GM19395 (cell line): Measurements from ENCODE around the gene KCNV2.
"Not testable (repeated sequence)": the region's sequence is repeated elsewhere in the genome, so short reads cannot be mapped to it uniquely, and the experiment has no call there.

Source experiments
- ATAC-seq: cut with Tn5 transposase; IDR thresholded peaks from one replicate; pipeline ENCODE4 v1.9.1; 2021; ENCODE audit warnings: mild to moderate bottlenecking, moderate library complexity; ENCODE audit not compliant: unreplicated experiment

KCNV2 gene

DNA sequence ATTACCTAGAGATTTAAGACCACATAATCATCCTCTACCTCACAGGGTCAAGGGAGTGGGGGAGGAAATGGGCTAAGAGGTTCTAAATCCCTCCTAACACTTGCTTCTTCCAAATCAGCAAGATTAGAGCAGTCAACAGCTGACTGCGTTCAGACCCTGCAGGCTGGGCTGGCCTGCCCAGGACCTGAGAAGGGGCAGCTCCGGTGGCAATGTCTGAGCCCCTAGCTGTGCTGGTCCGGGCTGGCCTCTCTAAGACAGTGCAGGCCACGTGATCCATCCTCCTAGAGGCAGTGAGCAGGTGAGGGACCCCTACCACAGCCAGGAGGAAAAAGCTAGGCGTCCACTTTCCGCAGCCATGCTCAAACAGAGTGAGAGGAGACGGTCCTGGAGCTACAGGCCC is at the start of gene KCNV2:
Gene KCNV2, plus strand, starts transcription at position 126 of the 400 bp plus-strand sequence. Its CDS starts 230 bp downstream, at position 356.
- ATAC-seq: no peak

DNA sequence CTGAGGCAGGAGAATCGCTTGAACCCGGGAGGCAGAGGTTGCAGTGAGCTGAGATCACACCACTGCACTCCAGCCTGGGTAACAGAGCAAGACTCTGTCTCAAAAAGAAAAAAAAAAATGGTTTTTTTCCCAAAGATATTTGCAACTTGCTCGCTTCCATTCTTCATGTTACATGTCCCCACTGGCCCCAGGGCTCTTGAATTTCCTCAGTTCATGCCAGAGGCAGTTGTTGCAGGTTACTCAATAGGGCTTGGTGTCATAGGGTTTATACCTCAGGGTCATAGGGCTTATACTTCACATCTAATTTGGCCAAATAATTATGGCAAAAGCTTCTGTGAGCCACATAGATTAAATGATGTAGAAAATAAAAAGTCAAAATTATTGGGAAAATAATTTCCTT is 44.1 kb upstream of the KCNV2 start:
- no peak for ATAC-seq

DNA sequence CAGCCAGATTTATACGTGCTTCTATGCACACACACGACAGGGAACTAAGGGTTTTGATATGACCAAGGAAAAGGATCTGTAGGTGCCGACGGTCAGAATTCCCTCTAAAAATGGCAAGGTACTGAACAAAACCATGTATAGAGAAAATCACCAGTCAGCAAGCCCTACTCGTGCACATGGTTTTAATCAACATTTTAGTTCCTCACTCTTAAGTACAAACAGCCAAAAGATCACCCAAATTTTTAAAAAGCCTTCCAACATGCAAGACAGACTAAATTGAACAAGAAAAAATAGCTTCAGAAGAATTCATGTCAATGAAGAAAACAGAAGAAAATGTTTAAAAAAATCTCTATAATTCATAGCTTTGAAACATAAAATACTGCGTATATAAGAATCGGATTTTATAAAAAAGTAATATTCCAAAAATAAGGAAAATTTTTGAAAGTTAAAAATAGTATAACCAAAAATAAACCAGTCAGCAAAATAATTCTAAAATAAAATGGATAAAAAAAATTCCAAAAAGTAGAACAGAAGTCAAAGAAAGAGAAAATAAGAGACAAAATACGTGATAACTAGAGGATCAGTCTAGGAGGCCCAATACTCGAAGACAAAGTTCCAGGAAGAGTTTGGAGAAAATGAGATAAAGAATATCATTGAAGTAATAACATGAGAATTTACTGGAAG is 43.0 kb upstream of the KCNV2 start:
- no peak for ATAC-seq

DNA sequence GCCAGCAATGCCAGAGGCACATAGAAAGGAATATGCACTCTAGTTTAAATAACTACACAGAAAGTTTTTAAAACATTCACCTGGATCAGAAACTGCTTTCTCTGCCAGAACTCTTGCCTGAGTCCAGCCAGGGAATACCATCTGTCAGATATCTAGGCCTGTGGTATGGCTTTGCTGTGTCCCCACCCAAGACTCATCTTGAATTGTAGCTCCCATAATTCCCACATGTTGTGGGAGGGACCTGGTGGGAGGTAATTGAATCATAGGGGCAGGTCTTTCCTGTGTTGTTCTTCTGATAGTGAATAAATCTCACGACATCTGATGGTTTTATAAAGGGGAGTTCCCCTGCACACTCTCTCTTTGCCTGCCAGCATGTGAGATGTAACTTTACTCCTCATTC is 41.5 kb upstream of the KCNV2 start:
- ATAC-seq: no peak

DNA sequence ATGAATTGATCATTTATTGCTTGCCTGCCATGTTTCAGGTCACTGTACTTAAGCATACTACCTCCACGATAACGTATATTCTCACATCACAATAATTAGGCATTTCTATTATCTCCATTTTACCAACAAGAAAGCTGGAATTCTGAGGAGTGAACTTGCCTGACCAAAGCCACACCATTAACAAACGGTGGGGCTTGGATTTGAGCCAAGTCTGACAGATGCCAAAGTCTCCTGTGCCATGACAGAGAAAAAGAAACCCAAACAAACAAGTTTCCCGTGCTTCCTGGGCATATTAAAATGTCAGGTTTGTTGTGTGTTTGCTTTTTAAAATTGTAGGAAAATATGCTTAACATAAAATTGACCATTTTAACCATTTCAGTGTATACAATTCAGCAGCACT is 40.8 kb upstream of the KCNV2 start:
- no peak for ATAC-seq

DNA sequence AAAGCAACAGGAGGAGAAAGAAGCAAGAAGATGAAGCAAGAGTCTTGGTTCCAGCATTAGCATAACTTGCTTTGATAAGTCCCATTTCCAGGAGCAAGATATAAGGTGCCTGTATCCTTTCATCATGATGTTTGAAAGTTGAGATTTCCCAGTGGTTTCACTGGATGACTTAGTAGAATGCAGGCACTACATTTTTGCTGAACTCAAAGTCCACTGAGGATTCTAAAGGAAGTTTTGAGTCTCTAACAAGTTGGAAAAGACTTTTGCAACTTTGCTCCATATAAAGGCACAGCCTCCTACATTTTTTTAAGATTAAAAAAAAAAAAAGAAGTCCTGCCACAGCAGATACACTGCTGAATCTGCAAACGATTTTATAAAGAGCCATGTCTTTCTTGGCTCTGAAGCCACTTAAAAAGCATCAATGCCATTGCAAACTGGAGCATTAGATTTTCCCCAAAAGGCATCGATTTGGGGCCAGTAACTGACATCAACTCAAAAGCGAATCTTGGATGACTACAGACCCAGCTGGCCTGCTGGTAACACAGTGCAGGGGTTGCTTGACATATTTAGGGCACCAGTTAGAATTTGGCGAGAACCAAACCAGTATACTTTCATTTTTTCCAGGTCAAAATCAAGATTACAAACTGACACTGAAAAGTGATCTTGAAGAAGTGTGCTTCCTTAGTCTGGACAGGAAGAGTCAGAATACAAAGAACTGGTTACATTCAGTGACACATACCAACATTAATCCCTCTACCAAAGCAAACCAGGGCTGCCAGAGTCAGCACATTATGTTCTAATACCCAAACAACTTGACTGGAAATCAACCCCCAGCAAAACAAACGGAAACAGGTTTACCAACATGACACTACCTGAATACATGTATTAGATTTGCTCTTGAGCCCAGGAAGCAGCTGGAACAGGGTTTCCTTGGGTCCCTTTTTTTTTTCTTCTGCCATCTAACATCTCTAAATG is 39.1 kb upstream of the KCNV2 start:
- ATAC-seq: no peak

DNA sequence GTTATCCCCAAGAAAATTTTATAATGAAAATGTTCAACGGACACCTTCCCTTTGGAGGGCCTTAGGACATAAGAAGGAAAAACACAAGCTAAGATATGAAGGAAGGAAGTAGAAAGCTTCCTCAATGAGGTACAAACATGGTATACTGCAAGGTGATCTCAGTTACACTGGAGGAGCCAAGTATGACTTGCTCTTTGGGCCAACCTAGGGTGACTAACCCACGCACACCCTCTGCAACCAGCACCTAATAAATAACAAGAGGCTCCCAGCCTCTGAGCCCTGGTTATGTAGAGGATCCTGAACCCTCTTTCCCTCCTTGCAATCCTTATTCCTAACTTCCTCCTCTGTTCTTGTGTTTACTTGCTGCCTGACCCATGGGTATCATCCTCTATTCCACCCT is 38.3 kb upstream of the KCNV2 start:
- ATAC-seq: no peak

DNA sequence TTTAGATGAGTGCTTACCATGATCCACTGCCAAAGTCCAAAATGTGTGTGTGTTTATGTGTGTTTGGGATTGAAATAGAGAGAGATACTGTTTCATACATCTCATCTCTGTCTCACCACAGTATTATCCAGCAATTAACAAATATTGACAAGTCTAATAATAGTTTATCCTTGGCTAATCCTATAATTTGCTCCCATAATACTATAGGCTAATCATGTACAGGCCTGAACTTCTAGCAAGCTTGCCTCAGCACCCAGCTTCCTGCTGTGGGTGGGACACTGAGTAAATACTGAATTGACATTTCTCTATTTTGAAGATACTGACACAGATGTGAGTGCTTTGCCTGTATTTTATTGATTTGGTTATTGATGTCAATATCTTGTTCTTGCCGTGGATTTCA is 35.3 kb upstream of the KCNV2 start:
- no peak for ATAC-seq

DNA sequence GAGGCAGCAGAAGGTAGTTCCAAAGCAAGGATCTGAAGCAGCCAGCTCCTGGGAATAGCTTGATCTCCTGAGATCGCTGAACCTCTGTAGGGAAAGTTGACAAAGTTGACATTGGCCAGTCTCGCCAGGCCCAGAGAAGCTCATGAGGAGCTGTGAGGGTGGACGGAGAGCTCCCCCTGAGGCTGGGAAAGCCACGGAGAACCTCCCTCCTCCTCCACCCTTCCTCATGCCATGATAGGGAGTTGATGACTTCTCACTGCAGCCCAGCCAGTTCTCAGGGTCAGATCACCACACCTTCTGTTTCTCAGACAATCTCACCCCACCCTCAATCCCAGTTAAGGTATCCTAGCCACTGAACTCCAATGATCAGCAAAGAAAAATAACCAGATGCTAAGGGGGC is 30.4 kb upstream of the KCNV2 start:
- no peak for ATAC-seq

DNA sequence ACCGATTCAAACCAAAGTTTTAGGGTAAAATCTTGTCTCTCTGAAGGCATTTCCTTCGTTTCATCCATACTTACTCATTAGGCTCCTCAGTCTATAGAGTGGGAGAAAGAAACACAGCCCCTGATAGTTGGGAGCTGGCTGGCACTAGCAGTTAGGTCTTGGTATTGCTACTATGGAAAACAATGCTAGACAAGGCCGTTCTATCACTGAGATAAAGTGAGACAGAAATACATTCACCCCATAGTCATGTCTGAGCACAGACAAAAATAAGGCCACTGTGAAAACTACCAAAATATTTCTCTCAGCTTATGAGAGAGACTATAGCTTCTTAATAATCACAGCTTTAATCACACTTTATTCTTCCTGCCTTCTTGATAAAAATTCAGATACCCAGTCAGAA is 28.7 kb upstream of the KCNV2 start:
- no peak for ATAC-seq

DNA sequence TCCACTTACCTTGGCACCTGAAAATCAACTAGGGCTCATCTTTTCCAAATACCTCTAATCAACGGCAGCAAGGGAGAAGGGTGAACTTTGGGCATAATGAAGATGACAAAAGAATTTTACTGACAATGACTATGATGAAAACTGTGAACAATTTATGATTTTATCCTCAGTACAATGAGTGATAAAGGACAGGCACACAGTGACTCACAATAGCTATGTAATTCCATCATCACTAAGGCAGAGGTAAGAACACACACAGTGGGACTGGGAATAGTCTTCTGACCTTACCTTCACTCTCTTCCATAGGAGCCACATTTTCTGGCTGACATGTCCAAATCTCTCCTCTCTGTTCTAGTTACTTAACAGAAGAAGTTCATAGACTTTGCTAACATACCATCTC is 26.1 kb upstream of the KCNV2 start:
- no peak for ATAC-seq

DNA sequence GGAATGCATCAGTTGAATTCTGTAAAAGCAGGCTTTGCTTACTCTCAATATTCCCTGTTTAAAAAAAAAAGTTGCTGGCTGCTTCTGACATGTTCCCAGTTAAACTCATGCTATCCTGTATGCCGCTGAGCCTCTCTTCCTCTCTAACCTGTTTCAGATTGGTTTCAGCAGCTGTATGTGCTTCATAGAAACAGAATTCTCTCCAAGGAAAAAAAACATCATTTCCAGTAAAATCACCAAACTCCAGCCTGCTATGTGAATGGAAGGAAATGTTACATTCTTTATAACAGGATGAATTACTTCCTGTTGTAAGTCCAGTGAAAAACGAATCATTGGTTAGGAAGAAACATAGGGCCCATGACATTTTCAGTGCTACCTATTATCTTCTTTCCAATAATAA is 25.7 kb upstream of the KCNV2 start:
- ATAC-seq: no peak

DNA sequence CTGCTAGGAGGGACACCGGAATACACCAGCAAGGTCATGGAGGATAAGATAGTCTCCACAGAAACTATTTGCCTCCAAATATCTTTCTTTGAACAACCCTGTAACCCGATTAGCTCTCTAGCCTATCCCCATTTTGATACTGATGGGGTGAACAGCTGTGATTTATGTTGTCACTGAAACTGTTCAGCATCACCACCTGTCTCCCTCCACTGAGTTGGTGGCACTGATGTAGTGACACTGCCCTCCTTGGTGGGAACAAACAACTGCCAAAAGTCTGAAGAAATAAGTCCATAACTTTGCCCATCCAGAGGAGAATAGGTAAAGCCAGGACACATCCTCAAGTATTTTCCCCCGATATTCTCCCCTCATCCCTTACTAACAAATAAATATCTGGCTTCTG is 24.3 kb upstream of the KCNV2 start:
- no peak for ATAC-seq

DNA sequence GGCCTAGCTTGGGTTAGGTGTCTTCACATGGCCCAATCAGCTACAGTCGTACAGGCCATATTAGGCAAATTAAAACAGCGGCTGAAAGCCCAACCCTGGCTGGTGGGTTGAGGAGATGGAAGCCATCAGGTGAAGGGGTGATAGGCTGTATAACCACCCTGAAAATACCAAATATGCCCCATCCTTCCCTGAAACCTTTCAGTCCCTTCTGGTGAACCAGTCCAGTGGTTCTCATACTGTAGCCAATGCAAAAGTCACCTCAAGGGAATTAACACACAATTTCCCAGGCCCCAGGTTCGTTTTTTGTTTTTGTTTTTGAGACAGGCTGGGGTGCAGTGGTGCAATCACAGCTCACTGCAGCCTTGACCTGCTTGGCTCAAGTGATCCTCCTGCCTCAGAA is 19.8 kb upstream of the KCNV2 start:
- no peak for ATAC-seq

DNA sequence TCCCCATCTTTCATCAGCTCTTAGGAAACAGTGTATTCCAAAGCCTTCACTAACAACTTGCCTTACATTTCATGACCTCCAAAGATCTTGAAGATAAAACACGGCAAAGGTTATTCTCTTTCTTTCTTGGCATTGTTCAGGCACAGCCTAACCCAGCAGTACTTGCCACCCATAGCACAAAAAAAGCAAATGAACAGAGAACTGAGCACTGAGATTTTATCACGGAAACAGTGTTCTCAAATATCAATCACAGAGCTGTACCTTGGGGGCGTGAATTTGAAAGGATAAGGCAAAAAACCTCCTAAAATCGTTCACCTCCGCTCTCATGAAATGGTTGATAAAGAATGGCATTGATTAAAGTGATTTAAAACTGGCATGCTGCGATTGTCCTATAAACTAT is 16.9 kb upstream of the KCNV2 start:
- no peak for ATAC-seq

DNA sequence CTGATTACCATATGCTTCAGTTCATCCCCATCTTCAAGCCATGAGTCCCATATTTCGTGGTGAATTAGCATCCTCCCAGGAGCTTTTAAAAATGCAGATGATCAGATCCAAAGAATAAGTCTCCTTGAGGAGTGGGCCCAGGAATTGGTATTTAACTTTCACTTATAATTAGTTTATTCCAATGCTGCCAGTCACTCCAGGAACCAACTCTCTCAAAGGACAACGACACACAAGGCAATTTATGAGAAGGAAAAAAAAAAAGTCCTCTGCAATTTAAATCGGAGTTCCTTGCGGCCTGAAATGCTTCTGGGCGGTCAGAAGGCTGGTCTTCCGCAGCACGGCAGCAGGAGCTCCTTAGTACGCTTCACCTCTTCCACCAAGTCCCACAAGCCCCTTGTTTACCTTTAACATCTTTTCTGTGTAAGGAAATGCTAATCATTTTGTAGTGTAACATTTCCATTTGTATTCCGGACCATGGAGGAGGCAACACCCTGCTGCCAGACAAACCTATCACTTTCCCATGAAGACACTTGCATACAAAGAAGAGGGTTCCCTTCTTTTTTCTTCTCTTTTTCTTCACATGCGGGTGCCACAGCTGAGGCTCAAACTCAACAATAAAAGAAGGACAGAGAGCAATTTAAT is 16.3 kb upstream of the KCNV2 start:
- ATAC-seq: no peak

DNA sequence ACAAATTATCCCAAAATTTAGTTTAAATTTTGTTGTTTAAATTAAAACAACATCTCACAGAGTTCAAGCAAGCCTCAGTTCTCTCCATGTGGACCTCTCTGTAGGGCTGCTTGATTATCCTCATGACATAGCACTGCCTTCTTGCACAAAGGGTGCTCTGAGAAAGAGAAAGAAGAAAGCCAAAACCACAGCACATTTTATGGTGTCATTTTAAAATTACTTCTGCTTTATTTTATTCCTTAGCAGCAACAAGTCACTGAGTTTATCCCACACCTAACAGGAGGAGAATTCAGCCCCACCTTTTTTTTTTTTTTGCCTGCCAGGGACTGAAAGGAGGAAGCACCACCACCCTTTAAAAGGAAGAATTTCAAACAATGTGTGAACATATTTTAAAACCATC is 12.8 kb upstream of the KCNV2 start:
- ATAC-seq: no peak

DNA sequence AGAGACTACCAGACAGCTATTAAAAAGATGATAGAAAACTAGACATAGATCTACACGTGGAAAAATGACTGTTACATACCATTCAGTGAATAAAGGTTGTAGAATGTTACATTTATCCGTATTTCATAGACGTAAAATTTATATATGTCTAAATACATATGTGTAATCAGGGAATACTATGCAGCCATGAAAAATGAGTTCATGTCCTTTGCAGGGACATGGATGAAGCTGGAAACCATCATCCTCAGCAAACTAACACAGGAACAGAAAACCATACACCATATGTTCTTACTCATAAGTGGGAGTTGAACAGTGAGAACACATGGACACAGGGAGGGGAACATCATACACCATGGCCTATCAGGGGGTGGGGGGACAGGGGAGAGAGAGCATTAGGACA is 10.1 kb upstream of the KCNV2 start:
- not testable (repeated sequence) for ATAC-seq

DNA sequence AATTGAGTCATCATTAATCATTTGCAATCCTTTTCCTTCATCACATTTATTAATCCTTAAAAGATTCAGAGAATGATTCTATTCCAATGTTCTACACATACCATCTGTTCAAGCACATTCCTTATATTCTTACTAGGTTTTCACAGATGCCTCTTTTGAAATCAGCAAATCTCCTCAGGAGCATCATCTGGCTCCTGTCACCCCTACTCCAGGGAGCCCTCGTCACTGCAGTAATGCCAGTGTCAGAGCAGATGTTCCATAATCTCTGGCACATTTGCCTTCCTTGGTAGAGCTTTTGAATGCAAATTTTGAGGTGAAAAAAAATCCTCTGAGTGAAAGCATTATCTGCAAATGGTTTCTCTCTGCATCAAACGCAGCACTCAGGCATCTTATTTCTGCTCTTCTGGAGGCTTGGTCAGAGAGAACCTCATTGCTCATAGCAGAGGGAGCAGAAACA is 7.6 kb upstream of the KCNV2 start:
- no peak for ATAC-seq

DNA sequence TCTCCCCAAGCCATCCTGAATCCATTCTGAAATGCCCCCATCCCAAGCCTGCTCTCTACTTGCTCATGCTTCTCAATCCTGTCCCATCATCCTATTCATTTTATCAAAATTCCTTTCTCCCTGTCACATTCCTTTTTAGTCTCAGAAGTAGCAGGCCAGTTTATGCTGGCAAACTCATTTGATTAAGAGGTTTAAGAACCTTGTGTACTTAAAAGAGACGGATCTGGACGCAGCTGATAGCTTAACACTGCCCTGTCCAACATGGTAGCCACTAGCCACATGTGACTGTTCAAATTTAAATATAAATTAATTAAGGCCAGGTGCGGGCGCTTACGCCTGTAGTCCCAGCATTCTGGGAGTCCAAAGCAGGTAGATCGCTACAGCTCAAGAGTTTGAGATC is 5.6 kb upstream of the KCNV2 start:
- ATAC-seq: no peak

DNA sequence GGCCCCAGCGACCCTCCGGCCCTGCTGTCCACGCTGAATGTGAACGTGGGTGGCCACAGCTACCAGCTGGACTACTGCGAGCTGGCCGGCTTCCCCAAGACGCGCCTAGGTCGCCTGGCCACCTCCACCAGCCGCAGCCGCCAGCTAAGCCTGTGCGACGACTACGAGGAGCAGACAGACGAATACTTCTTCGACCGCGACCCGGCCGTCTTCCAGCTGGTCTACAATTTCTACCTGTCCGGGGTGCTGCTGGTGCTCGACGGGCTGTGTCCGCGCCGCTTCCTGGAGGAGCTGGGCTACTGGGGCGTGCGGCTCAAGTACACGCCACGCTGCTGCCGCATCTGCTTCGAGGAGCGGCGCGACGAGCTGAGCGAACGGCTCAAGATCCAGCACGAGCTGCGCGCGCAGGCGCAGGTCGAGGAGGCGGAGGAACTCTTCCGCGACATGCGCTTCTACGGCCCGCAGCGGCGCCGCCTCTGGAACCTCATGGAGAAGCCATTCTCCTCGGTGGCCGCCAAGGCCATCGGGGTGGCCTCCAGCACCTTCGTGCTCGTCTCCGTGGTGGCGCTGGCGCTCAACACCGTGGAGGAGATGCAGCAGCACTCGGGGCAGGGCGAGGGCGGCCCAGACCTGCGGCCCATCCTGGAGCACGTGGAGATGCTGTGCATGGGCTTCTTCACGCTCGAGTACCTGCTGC is 839 bp downstream of the KCNV2 start:
- no peak for ATAC-seq
